ENCODE measurements around the gene SFMBT2. TPM values are rescaled to one million over a fixed set of nuclear protein-coding genes. Genes with fewer than 3 reads are reported as not detected.
"Not testable (repeated sequence)": the region's sequence is repeated elsewhere in the genome, so short reads cannot be mapped to it uniquely, and the experiment has no call there.

The SFMBT2 gene
- total RNA-seq, 1 donor from 2014 or later, result 11.0 TPM

DNA sequence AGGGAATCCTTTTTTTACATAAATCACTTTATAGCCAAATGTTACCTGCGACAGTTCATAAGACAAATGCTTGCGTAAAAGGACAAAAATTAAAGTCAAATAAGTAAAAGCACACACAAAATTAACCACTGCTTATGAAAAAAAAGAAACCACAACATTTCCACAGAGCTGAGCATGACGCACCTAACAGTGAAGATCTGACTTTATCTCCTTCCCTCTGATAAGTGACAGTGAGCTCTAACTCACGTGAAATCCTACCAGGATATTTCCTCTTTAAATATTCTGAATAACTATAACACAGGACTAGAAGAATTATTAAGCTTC lies 225.5 kb downstream of the SFMBT2 start:
- intact Hi-C loops (cut with micrococcal nuclease), result no loop called here
- Histone ChIP-seq H3K36me3 (peaks cover 29% of the 10 kb centered on the region), H3K27me3 (ENCODE audit: low read depth) (no peaks in the 10 kb centered on the region), H3K4me1 (no peaks in the 10 kb centered on the region), H3K27ac (replicated peaks) (no peak overlapping the region), H3K4me3 (no peak overlapping the region), H3K9me3 (replicated peaks) (no peaks in the 10 kb centered on the region)
- no peak for DNase-seq
- TF ChIP-seq, protein P1, sequence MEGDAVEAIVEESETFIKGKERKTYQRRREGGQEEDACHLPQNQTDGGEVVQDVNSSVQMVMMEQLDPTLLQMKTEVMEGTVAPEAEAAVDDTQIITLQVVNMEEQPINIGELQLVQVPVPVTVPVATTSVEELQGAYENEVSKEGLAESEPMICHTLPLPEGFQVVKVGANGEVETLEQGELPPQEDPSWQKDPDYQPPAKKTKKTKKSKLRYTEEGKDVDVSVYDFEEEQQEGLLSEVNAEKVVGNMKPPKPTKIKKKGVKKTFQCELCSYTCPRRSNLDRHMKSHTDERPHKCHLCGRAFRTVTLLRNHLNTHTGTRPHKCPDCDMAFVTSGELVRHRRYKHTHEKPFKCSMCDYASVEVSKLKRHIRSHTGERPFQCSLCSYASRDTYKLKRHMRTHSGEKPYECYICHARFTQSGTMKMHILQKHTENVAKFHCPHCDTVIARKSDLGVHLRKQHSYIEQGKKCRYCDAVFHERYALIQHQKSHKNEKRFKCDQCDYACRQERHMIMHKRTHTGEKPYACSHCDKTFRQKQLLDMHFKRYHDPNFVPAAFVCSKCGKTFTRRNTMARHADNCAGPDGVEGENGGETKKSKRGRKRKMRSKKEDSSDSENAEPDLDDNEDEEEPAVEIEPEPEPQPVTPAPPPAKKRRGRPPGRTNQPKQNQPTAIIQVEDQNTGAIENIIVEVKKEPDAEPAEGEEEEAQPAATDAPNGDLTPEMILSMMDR (IDR thresholded peaks at IDR 0.05; ENCODE audit: borderline replicate concordance), result no peak

DNA sequence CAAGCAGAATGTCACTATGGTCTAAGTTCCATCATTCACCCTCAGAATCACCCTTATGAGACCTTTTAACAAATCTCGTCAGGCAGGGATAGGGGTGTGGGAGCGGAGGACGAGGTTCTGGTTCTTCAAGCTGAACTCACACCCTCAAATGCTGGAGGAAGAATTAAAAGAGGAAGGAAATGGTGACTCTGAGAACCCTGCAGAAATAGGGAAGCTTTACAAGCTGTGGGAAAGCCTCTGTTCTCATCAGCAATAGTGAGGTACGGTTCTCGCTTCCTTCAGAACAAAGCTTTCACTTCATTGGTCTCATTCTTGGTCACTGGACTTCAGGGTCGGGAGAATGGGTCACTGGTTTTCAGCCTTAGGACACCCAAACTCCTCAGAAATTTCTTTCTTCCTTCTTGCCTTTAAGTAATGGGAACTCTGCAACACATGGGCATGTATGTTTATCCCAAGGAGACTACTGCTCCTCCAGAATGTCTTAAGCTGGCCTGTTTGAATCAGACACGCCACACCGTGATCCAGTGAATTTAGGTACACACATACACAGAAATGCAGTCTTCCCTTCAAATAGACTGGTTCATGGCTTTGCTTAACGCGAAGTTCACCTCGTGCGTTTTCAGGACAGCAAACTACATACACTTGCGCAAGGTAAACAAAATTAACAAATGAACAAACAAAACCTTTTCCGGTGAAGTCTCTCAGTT lies 226.0 kb downstream of the SFMBT2 start:
- H3K27ac ChIP-seq (replicated peaks), result no peak overlapping the region
- no peaks in the 10 kb centered on the region for H3K27me3 ChIP-seq (ENCODE audit: low read depth)
- H3K9me3 ChIP-seq (replicated peaks), result no peaks in the 10 kb centered on the region
- no peak for DNase-seq
- peaks cover 29% of the 10 kb centered on the region for H3K36me3 ChIP-seq
- intact Hi-C loops (cut with micrococcal nuclease), result no loop called here
- H3K4me1 ChIP-seq, result no peaks in the 10 kb centered on the region
- TF ChIP-seq, protein P1 (IDR thresholded peaks at IDR 0.05; ENCODE audit: borderline replicate concordance), result no peak
- H3K4me3 ChIP-seq, result no peak overlapping the region

- H3K9me3 ChIP-seq (replicated peaks); H3K27ac ChIP-seq (replicated peaks); DNase-seq; H3K27me3 ChIP-seq (ENCODE audit: low read depth); intact Hi-C loops (cut with micrococcal nuclease); H3K4me3 ChIP-seq; H3K4me1 ChIP-seq: not testable (repeated sequence)
- H3K36me3 ChIP-seq, result peaks cover 29% of the 10 kb centered on the region
Observed at GRCh38 chr10:7184116-7184515, 226.7 kb downstream of the SFMBT2 start.

- H3K27ac ChIP-seq (replicated peaks); DNase-seq; H3K27me3 ChIP-seq (ENCODE audit: low read depth); H3K4me3 ChIP-seq; H3K9me3 ChIP-seq (replicated peaks); H3K4me1 ChIP-seq; intact Hi-C loops (cut with micrococcal nuclease): not testable (repeated sequence)
- H3K36me3 ChIP-seq, result peaks cover 29% of the 10 kb centered on the region
Observed at GRCh38 chr10:7182327-7182726, 228.5 kb downstream of the SFMBT2 start.

DNA sequence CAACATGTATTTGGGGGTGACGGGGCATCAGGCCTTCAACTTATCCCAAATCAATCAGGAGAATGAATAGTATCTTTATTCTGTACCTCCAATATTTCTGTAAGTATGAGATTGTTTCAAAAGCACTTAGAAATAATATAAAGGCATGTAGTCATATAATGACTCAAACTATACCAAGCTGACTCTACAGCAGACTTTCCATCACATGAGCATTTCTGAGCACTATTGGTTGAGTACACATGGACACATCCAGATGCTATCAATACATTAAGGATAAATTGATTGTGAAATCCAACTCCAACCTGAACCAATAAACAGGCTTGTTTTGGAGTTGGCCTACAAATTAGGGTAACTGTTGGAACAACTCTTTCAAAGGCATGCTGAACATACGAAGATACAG lies 229.4 kb downstream of the SFMBT2 start:
- H3K9me3 ChIP-seq (replicated peaks), result no peaks in the 10 kb centered on the region

GRCh38 chr10:7179536-7179935 lies 231.3 kb downstream of the SFMBT2 start:
- Histone ChIP-seq H3K27ac (replicated peaks) (no peak overlapping the region), H3K4me1 (no peaks in the 10 kb centered on the region), H3K4me3 (no peak overlapping the region), H3K9me3 (replicated peaks) (no peaks in the 10 kb centered on the region), H3K27me3 (ENCODE audit: low read depth) (no peaks in the 10 kb centered on the region), H3K36me3 (peaks cover 43% of the 10 kb centered on the region)
- no peak for DNase-seq
- intact Hi-C loops (cut with micrococcal nuclease), result no loop called here
- TF ChIP-seq, protein P1 (IDR thresholded peaks at IDR 0.05; ENCODE audit: borderline replicate concordance), result no peak

More for the DNA sequence above, 229.4 kb downstream of the SFMBT2 start:
- H3K27me3 ChIP-seq (ENCODE audit: low read depth), result no peaks in the 10 kb centered on the region
- peaks cover 32% of the 10 kb centered on the region for H3K36me3 ChIP-seq
- intact Hi-C loops (cut with micrococcal nuclease), result no loop called here
- H3K4me3 ChIP-seq, result no peak overlapping the region
- H3K27ac ChIP-seq (replicated peaks), result no peak overlapping the region
- no peak for DNase-seq
- no peaks in the 10 kb centered on the region for H3K4me1 ChIP-seq
- TF ChIP-seq, protein P1 (IDR thresholded peaks at IDR 0.05; ENCODE audit: borderline replicate concordance), result no peak

All from left ventricle myocardium inferior (tissue), 1 donor.